ENCODE measurements around the gene PMVK.

Gene PMVK

GRCh38 chr1:154877370-154877974 lies 59.0 kb downstream of the PMVK start:
- no peak overlapping the region for H3K27ac ChIP-seq
- DNase-seq (ENCODE audit: low spot score): peak; percentile 68

DNA sequence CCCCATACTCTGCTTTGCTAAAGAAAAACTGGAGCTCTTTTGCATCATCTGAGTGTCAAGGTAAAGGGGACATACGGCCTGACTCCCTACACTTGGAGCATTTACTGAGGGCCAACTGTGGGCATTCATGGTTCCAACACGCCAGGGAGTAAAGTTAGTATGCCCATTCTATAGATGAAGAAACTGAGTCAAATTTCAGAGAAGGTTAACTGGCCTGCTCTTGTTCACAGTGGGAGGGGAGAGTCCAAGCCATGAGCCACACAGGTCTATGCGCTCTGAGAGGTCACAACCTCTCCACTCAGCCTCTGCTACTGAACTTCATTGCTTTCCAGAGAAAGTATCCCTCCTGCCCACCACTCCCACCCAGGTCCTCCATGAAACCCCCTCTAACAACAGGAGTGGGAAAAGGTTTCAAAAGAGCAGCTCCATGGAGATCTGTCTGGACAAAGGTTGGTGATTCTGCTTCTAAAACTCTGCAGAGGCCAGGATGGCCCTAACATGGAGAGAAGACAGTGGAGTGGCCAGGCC lies 59.6 kb downstream of the PMVK start:
- H3K27ac ChIP-seq: no peak overlapping the region
- TF ChIP-seq, protein P1, sequence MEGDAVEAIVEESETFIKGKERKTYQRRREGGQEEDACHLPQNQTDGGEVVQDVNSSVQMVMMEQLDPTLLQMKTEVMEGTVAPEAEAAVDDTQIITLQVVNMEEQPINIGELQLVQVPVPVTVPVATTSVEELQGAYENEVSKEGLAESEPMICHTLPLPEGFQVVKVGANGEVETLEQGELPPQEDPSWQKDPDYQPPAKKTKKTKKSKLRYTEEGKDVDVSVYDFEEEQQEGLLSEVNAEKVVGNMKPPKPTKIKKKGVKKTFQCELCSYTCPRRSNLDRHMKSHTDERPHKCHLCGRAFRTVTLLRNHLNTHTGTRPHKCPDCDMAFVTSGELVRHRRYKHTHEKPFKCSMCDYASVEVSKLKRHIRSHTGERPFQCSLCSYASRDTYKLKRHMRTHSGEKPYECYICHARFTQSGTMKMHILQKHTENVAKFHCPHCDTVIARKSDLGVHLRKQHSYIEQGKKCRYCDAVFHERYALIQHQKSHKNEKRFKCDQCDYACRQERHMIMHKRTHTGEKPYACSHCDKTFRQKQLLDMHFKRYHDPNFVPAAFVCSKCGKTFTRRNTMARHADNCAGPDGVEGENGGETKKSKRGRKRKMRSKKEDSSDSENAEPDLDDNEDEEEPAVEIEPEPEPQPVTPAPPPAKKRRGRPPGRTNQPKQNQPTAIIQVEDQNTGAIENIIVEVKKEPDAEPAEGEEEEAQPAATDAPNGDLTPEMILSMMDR (IDR thresholded peaks at IDR 0.05): no peak
- peak; percentile 28 for DNase-seq (ENCODE audit: low spot score)

More at GRCh38 chr1:154877370-154877974, 59.0 kb downstream of the PMVK start:
- no peak overlapping the region for H3K4me3 ChIP-seq
- TF ChIP-seq, protein P1 (IDR thresholded peaks at IDR 0.05): no peak

More for the DNA sequence above, 59.6 kb downstream of the PMVK start:
- H3K4me3 ChIP-seq: no peak overlapping the region

All from coronary artery (tissue), 2 donors.